LHCN-M2 (cell line): ENCODE data around the gene DNAI2. TPM values are rescaled to one million over a fixed set of nuclear protein-coding genes. Genes with fewer than 3 reads are reported as not detected.

Experiments
- DNase-seq: peaks from one replicate; pipeline ENCODE4 v3.0.0-alpha.2; 2012; ENCODE audit warnings: low read depth
- total RNA-seq: library from RNA; depleted of rRNA; stranded (reverse); fragments of >200 nt; gene quantifications from 2 replicates; pipeline ENCODE4 v1.2.3, GENCODE V29; 2014; rRNA removed

Gene DNAI2
- total RNA-seq, 1 experiment from 2014 or later: not detected

DNA sequence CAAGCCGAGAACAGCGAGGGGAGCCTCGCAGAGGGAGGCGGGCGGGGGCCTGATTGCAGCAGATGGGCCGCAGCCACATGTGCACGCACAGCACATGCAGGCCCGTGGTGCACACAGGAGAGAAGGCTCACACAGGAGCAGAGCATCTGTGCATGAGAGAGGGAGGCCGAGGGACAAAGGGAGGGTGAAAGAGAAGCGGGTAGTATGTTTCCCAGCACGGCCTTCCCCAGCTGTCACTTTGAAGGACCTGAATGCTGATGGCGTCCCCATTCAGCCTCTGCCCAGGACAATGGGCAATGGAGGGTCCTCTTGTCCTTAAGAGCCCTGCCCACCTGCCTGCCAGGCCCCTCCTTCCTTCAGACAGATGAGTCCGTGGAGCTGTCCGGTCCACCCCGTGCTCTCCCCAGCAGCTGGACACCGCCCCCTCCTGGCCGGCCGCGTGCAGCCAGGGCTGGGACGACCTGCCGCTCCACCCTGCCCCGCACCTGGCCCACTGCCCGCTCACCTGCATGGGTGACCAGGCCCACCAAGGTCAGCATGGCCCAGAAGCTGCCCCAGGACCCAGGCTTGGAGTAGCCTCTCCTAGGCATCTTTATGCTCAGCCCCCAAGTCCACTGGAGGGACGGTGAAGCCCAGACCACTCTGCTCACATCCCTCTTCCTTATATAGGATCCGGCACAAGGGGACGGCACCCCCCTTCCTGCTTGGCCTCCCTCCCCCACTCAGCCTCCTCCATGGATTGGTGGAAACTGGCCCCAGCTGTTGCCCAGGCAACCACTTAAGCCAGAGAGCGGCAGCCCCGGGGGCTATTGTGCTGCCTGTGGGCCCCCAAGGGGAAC is 87.4 kb downstream of the DNAI2 start, which contains the start of gene BTBD17:
Gene BTBD17, minus strand, starts transcription at position 639 of the 839 bp plus-strand sequence. Its CDS starts 49 bp downstream, at position 590.
- no peak for DNase-seq

DNA sequence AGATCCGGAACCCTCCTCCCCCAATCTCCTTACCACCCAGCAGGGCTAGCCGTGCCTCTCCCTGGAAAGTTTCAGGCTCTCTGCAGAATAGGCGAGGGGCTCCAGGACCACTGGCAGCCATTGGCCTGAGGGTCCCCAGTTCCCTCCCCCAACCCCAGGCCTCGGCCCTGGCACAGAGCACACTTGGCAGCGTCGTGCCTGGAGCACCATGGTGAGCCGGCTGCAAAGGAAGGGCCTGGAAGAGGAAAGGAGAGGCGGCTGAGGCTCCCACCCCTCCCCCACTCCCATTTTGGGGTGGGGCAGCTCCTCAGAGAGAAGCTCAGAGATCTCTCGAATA is 88.0 kb downstream of the DNAI2 start:
- no peak for DNase-seq

DNA sequence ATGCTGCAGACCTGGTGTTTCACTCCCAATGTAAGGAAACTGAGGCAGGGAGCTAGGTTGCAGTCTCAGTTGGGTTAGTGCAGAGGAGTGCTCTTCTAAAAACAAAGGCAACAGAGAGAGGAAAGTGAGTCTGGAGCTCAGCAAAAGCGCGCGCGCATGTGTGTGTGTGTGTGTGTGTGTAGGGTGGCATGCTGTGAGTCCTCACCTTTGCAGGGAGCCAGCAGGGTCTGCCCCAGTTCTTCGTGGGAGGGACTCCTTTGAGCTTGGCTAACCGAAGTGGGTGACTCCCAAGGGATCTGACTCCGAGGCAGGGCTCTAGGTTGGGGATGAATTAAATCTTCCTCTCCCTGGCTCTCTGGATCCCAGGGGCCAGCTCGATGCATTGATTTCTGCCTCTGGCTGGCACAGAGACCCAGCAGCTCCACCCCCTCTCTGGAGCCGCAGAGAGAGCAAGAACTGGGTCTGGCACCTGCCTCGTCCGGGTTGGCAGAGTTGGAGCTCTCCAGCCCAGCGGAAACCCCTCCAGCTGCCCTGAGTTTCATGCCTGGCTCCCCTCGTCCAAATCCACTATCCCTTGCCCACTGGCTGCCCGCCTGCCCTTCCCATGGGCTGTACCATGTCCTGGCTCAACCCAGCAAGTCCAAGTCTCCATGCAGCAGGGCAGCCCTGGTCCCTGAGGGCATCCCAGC is 88.9 kb downstream of the DNAI2 start:
- DNase-seq: no peak

Other genes starting within 250 kb of the DNAI2 start
- gene RPL38, start 70.6 kb upstream of the DNAI2 start, total RNA-seq: 156 and 227 TPM in 2 replicates
- gene TTYH2, start 60.7 kb upstream of the DNAI2 start, total RNA-seq: 1.1 and 1.9 TPM in 2 replicates
- gene KIF19, start 52.0 kb downstream of the DNAI2 start, total RNA-seq: not detected in 2 replicates
- not detected in 2 replicates for gene BTBD17, start 87.6 kb downstream of the DNAI2 start, total RNA-seq
- gene GPR142, start 93.3 kb downstream of the DNAI2 start, total RNA-seq: not detected in 2 replicates
- gene GPRC5C, start 157.9 kb downstream of the DNAI2 start, total RNA-seq: not detected in 2 replicates
- gene CD300A, start 192.4 kb downstream of the DNAI2 start, total RNA-seq: not detected in 2 replicates